ENCODE measurements around the gene HMX2.

The HMX2 gene

DNA sequence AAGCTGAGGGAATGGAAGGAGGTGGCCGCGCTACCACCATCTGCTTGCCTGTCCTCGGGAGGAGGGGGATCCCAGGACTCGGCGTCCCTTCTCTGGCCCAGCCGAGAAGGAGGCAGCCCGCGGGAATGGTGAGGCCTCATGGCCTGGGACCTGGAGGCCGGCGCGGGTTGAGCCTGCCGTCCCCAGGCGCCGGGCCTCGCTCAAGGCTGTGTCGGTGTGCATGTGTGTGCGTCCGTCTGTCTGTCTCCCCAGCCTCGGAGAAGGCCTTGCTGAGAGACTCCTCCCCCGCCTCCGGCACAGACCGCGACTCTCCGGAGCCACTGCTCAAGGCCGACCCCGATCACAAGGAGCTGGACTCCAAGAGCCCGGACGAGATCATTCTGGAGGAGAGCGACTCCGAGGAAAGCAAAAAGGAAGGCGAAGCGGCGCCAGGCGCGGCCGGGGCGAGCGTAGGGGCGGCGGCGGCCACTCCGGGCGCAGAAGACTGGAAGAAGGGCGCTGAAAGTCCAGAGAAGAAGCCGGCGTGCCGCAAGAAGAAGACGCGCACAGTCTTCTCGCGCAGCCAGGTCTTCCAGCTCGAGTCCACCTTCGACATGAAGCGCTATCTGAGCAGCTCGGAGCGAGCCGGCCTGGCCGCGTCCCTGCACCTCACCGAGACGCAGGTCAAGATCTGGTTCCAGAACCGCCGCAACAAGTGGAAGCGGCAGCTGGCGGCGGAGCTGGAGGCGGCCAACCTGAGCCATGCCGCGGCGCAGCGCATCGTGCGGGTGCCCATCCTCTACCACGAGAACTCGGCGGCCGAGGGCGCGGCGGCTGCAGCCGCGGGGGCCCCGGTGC lies 10.9 kb upstream of the HMX2 start:
- intact Hi-C loops (cut with DNase I), result loop anchor here (10.0 kb wide), 1 partner anchor 168 kb away; no protein-coding TSS in a partner anchor
- DNase-seq, result peak in 1 of 10 donors; percentile 77

- intact Hi-C loops (cut with DNase I), result loop anchor here (10.0 kb wide), 1 partner anchor 166 kb away; no protein-coding TSS in a partner anchor
- no peak for DNase-seq
Measured at GRCh38 chr10:123139165-123139520, 8.8 kb upstream of the HMX2 start.

DNA sequence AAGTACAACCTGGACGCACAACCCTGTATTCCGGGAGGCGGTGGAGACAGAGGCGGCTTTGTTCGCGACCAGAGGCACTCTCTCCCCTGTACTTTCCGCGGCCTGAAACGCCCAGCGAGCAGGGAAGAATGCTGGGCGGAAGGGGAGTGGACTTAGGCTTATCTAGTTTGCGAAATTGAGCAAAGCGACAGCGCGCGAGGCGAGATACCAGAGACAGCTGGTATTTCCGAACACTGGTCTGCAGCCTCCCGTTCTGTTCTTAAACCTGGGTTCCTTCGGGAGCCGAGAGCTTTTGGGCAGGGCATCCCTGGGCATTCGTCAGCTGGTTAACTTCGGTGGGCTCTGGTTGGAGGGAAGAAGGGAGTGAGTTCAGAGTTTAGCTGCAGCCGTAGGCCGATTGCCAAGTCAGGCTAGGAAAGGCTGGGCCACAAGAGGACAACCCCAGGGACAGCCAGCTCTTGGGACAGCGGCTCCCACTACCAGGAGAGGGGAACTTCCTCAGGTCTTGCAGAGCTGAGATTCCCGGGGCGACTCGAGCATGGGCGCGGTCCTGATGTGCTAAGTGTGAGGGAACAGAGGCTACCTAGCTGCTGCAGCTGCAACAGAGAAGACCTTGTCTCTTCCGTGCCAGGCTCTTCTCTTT lies 8.3 kb upstream of the HMX2 start:
- DNase-seq, result no peak
- intact Hi-C loops (cut with DNase I), result loop anchor here (10.0 kb wide), 1 partner anchor 165 kb away; no protein-coding TSS in a partner anchor

DNA sequence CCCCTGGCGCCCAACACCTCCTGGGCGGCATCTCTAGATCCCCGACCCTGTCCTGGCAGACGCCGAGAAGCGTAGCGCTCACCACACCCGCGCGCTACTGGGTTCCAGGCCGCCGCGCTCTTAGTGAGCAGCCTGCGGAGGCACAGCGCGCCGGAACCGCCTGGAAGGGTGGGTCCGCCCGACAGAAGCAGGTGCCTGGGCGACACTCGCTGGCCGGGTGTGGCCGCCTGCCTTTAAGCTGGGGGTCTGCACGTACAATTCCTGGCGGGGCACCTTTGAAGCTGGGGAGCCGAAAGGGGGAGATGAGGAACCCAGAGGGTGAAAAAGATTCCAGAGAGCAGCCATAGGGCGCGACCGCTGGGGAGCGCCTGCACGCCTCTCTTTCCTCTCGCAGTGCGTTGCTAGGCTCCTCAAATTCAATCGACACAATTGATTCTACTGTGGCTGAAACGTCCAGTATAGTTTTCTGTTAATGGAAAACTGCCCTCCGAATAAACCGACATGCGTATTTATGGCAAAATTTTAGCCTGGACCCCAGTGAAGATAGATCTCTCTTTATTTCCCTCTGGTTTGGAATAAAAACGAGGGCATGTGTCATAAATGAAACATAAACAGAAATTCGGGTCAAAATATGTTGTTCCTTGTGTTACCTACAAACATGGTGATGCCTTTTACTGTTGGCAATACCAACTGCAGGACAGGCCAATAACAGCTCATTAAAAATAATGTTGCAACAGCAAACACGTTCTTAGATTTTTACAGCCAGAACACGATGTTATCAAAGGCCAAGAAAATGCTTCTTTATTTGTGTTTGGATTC lies 7.6 kb upstream of the HMX2 start:
- peak in 1 of 10 donors; percentile 71 for DNase-seq
- intact Hi-C loops (cut with DNase I), result no loop called here

DNA sequence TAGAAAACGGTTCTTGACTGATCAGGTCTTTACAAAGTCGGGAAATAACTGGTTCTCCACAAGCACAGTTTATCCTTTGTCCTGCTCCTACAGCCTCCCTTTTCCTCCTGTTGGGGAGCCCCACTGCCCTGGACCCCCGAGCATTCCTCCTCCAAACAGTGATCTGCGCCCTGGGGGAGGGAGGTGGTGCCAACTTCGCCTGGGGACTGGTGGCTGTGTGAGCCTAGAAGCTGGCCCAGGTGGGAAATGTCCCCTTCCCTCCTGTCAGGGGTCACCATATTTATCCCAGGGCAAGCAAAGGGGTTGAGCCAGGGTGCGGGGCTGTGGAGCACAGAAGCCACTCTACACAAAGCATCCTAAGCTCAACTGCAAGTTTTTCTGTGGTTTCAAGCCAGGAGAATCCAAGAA lies 6.9 kb upstream of the HMX2 start:
- DNase-seq, result no peak
- intact Hi-C loops (cut with DNase I), result no loop called here

DNA sequence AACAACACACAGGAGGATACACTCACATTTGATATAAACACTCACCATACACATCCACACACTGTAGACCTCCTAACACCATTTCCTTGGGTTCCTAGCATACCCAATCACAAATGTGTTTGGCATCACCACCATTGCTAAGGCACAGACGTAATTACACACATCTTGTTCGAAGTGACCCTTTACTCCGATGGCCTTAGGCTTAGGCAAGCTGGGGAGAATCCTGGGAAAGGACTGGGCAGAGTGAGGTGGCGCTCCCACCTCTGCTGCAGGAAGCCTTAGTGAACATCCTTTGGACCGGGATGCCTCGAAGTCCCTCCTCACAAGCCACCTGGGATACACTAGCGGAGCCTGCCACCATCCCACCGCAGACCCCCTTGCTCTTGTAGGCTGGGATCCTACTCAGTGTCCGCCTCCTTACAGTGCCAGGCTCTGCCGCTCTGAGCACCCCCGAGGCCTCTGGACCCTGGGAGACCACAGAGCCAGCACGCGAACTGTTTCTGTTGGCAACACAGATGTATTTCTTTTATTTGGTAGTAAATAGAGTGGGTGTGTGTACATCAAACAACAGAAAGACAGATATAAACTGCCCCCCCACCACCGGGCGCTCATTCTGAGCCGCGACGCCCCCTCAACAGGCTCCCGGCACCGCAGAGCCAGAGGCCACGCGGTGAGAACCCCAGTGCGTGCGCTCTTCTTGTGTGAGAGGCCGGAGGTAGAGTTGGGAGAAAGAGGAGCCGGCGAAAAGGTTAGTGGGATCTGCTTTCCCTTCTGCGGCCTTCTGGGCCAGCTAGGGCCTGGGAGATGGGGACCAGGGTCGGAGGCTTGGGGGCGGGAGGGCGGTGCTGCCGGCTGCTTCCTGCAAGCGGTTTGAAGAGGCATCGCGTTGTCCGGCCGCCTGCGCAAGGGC lies 5.9 kb upstream of the HMX2 start:
- intact Hi-C loops (cut with DNase I), result no loop called here

GRCh38 chr10:123142701-123143161 lies 5.2 kb upstream of the HMX2 start:
- intact Hi-C loops (cut with DNase I), result no loop called here
- peak in 1 of 10 donors; percentile 69 for DNase-seq

More for the DNA sequence above, 5.9 kb upstream of the HMX2 start:
- DNase-seq, result no peak

DNA sequence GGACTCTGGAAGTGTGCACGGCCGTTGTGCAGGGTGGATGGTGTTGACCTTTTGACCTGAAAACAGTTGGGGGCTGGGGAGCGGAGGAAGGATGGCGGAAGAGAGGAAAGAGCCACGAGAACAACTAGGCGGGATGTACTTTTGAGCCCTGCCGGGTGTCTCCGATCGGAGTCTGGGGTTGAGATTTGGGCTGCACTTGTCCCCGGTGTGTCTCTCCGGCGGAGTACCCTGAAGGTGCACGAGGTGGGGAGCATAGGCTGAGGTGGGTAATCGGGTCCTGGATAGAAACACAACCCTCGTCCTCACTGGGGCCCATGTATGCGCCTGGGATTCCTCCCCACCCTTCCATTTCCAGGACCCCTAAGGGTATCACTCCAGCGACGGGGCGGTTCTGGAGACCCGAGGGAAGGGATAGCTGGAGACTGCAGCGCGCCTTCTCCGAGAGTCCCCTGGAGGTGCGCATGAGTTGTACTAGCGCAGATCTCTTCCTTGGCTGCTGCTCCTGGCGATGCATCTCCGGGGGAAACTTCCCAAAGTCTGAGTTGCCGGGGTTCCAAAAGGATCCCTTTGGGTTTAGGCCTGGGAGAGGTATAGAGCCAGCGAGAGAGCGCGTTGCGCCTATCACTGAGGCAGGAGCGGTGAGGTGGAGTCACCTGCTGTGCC lies 4.6 kb upstream of the HMX2 start:
- DNase-seq, result no peak
- intact Hi-C loops (cut with DNase I), result no loop called here

DNA sequence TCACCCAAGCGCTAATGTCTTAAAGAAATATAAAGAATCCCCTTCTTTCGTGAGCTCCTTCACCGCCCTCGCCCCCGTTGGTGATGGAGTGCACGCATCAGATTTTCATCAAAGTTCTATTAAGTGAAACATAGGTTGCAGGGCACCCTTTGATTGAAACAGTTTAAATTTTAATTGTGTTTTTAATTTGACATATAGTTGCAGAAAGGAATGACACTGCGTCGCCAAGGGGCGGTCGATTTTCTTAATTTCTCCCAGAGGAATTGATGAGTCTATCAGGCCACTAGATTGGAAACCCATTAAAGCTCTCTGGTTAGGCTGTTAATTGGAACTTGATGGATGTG lies 4.1 kb upstream of the HMX2 start:
- no peak for DNase-seq
- intact Hi-C loops (cut with DNase I), result no loop called here

DNA sequence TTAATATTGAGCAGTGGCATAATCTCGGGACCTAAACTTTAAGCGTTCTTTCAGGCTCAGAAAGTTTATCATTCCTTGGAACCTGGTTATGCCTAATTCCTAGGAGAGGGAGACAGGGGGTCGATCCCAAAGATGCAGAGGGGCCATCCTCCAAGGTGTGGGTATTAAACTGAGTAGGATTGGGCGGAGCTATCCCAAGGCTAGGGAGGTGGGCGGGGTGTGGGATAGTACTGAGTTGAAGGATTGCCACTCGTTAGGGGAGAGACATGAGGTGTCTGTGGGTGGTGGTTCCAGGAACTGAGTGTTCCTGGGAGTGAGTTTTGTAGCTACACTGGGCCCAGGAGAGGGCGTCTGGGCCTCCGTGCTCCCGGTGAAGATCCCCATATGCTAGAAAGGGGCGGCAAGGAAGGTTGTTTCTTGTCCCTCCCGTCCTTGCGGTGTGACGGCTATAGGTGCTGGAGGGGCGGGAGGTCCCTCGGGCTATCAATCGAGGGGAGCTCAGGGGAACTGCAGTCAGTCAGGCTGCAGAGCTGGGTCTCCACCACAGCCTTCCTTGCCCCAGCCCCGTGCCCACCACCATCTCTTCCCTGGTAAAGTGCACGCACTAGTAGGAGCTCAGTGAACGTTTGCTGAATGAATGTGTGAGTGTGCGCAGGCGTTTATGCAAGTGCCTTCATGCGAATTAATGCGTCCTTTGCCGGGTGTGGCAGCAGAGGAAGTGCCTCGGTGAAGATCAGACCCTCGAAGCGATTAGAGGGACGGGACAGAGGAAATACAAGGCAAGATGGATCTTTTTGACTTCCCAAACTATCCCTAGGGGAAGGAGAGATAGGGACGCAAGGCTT lies 3.0 kb upstream of the HMX2 start:
- no peak for DNase-seq
- intact Hi-C loops (cut with DNase I), result no loop called here

DNA sequence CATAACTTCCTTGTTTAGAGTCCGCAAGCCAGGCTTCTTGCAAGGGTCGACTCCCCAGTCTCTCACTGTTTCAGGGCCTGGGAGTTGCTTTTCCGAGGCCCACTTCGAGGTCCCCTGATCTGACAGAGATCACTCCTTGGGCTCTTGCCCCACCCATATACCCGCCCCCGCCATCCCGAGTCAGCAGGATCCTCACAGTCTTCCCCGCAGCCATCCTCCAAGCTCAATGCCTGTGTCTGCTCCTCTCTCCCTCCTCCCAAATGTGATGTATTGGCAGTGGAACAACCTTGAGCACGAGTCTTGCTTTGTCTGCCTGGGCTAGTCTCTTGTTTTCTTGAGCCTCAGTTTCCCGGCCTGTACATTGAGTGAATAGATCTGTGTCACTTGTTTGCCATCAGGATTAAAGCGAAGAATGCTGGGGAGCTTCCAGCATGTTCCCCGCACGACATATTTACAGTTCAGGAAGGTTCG lies 2.4 kb upstream of the HMX2 start:
- intact Hi-C loops (cut with DNase I), result no loop called here
- DNase-seq, result no peak

DNA sequence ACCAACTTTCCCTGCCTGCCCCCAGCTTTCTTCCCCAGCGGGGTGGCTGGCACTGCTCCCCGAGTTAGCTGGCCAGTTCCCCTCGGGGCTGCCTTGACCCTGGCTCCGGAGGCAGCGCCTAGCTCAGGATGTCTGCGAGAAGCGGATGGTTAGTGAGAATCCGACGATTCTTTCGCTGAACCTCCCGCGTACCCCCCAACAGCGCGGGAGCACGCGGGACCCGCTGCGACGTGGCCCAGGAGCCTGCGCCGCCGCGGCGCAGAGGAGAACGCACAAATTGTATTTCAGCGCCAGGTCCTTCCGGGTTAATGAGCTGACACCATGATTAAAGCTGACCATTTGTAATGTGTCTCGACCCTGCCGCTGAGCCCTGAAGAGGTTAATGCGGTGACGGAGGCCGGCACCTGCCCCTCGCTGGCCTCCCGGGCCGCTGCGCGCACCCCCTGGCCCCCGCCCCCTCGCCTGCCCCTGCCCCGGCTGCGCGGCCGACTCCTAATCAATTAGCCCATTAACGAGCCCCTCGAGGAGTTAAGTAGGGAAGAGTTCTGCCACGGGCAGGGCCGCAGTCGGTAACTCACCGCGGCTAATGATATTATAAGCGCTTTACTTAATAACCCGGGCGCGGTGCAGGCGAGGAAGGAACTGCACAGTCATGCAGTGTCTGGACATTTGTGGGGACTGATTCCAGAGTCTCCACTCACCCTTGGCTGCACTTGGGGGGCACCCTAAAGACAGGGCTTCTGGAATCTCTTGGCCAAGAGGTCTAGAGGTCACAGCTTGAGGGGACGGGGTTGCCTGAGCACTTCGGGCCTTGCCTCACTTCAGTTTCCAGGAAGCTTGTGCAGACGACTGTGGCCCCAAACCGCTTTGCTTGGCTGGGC lies 1.7 kb upstream of the HMX2 start:
- no peak for DNase-seq
- intact Hi-C loops (cut with DNase I), result no loop called here

- no peak for DNase-seq
- intact Hi-C loops (cut with DNase I), result no loop called here
Measured at GRCh38 chr10:123146894-123147634, 872 bp upstream of the HMX2 start.

GRCh38 chr10:123148414-123149161 lies 652 bp downstream of the HMX2 start:
- intact Hi-C loops (cut with DNase I), result no loop called here
- DNase-seq, result no peak

GRCh38 chr10:123149162-123149567 lies 1.2 kb downstream of the HMX2 start:
- DNase-seq, result no peak
- intact Hi-C loops (cut with DNase I), result no loop called here
